Thoracic aorta (tissue), 2 donors: ENCODE measurements around the gene TNFSF8. TPM values are rescaled to one million over a fixed set of nuclear protein-coding genes. Genes with fewer than 3 reads are reported as not detected.
A peak's percentile ranks its signal among the peaks of the same experiment; 100 is the strongest.

Experiments
- ATAC-seq: fragments of 150-250 bp; one replicate; pipeline ENCODE4 v1.8.0; 2017; ENCODE audit warnings: low read depth; ENCODE audit not compliant: insufficient number of reproducible peaks, low FRiP score
- DNase-seq: peaks from one replicate; pipeline ENCODE4 v3.0.0-alpha.2; 2020; ENCODE audit warnings: low spot score
- H3K27ac ChIP-seq, 2 donors: fragments of 200-600 bp; sonication (generic); 1 replicate in 1 of 2; 2 replicates in 1 of 2; pipeline ENCODE4 v1.5.1; 2016; ENCODE audit warnings: mild to moderate bottlenecking in 2 of 2, moderate library complexity in 2 of 2
- H3K27me3 ChIP-seq: fragments of 200-600 bp; sonication (generic); replicated peaks from 2 replicates; pipeline ENCODE4 v1.6.0; 2016; ENCODE audit warnings: mild to moderate bottlenecking; ENCODE audit not compliant: insufficient read depth
- H3K36me3 ChIP-seq: fragments of 200-600 bp; sonication (generic); one replicate; pipeline ENCODE4 v1.5.1; 2016
- H3K4me1 ChIP-seq, 2 donors: fragments of 200-600 bp; sonication (generic); 1 replicate in 1 of 2; 2 replicates in 1 of 2; pipeline versions ENCODE4 v1.5.1 to v1.6.0; 2016; ENCODE audit warnings: low read depth in 2 of 2, mild to moderate bottlenecking in 1 of 2; ENCODE audit not compliant: control insufficient read depth in 1 of 2
- H3K4me3 ChIP-seq: fragments of 200-600 bp; sonication (generic); 2 replicates; pipeline ENCODE4 v1.5.1; 2016; ENCODE audit warnings: mild to moderate bottlenecking
- H3K9me3 ChIP-seq: fragments of 200-600 bp; sonication (generic); 2 replicates; pipeline ENCODE4 v1.5.1; 2016
- CTCF ChIP-seq: fragments of 200-600 bp; sonication (generic); IDR thresholded peaks from one replicate; pipeline ENCODE4 v1.5.1; 2019; ENCODE audit warnings: antibody characterized with exemption
- total RNA-seq, 2 donors: library from RNA; depleted of rRNA; stranded (reverse); fragments of >200 nt; gene quantifications; one replicate each; pipeline versions ENCODE4 v1.1.0 to v1.2.3, GENCODE V29; 2016

Gene TNFSF8
- total RNA-seq, result 1 to 10 TPM; 4.1 to 5.8 TPM

GRCh38 chr9:114930056-114930812 lies at the start of gene TNFSF8:
Gene TNFSF8, minus strand, starts transcription at chr9:114930591. Its CDS starts 288 bp downstream, at chr9:114930303.
- no peak for TF ChIP-seq CTCF
- H3K36me3 ChIP-seq, result no peaks in the 10 kb centered on the region
- peak within 1 kb of the TSS; percentile 53 for H3K4me3 ChIP-seq
- no peak for DNase-seq
- H3K27ac ChIP-seq, result peak within 1 kb of the TSS in 1 of 2 donors; percentile 52
- ATAC-seq, result no peak
- H3K27me3 ChIP-seq, result no peaks in the 10 kb centered on the region
- peaks cover 5 to 6% of the 10 kb centered on the region in 2 donors for H3K4me1 ChIP-seq
- no peaks in the 10 kb centered on the region for H3K9me3 ChIP-seq

GRCh38 chr9:114973216-114973615 lies 42.8 kb upstream of the TNFSF8 start:
- Histone ChIP-seq H3K4me1 (no peaks in the 10 kb centered on the region), H3K9me3 (no peaks in the 10 kb centered on the region), H3K27ac (no peak overlapping the region), H3K4me3 (no peak overlapping the region), H3K27me3 (no peaks in the 10 kb centered on the region), H3K36me3 (no peaks in the 10 kb centered on the region)
- no peak for TF ChIP-seq CTCF
- DNase-seq (no peak), ATAC-seq (no peak)

- DNase-seq (no peak), ATAC-seq (no peak)
- H3K4me1 ChIP-seq, result no peaks in the 10 kb centered on the region
- H3K4me3 ChIP-seq, result no peak overlapping the region
- no peaks in the 10 kb centered on the region for H3K27me3 ChIP-seq
- no peaks in the 10 kb centered on the region for H3K9me3 ChIP-seq
- TF ChIP-seq CTCF, result no peak
- H3K36me3 ChIP-seq, result no peaks in the 10 kb centered on the region
- H3K27ac ChIP-seq, result no peak overlapping the region
Observed at GRCh38 chr9:114972510-114973136, 42.2 kb upstream of the TNFSF8 start.

GRCh38 chr9:114969269-114969668 lies 38.9 kb upstream of the TNFSF8 start:
- Histone ChIP-seq H3K9me3 (no peaks in the 10 kb centered on the region), H3K27me3 (no peaks in the 10 kb centered on the region), H3K36me3 (no peaks in the 10 kb centered on the region), H3K27ac (no peak overlapping the region), H3K4me1 (no peaks in the 10 kb centered on the region), H3K4me3 (no peak overlapping the region)
- DNase-seq (no peak), ATAC-seq (no peak)
- no peak for TF ChIP-seq CTCF

- H3K27ac ChIP-seq, result no peak overlapping the region
- H3K4me1 ChIP-seq, result no peaks in the 10 kb centered on the region
- no peaks in the 10 kb centered on the region for H3K9me3 ChIP-seq
- H3K27me3 ChIP-seq, result no peaks in the 10 kb centered on the region
- ATAC-seq (no peak), DNase-seq (no peak)
- H3K36me3 ChIP-seq, result no peaks in the 10 kb centered on the region
- no peak for TF ChIP-seq CTCF
- no peak overlapping the region for H3K4me3 ChIP-seq
Observed at GRCh38 chr9:114968671-114969070, 38.3 kb upstream of the TNFSF8 start.
